Measurements from ENCODE around the gene BUD31. TPM values are rescaled to one million over a fixed set of nuclear protein-coding genes. Genes with fewer than 3 reads are reported as not detected.

The BUD31 gene
- total and polyA plus RNA-seq, 9 of the 15 experiments (the other 6 are each of a cell fraction or from before 2014, with no cell fraction given), result 105 to 342 (median 247) TPM

- TF ChIP-seq, protein P1, sequence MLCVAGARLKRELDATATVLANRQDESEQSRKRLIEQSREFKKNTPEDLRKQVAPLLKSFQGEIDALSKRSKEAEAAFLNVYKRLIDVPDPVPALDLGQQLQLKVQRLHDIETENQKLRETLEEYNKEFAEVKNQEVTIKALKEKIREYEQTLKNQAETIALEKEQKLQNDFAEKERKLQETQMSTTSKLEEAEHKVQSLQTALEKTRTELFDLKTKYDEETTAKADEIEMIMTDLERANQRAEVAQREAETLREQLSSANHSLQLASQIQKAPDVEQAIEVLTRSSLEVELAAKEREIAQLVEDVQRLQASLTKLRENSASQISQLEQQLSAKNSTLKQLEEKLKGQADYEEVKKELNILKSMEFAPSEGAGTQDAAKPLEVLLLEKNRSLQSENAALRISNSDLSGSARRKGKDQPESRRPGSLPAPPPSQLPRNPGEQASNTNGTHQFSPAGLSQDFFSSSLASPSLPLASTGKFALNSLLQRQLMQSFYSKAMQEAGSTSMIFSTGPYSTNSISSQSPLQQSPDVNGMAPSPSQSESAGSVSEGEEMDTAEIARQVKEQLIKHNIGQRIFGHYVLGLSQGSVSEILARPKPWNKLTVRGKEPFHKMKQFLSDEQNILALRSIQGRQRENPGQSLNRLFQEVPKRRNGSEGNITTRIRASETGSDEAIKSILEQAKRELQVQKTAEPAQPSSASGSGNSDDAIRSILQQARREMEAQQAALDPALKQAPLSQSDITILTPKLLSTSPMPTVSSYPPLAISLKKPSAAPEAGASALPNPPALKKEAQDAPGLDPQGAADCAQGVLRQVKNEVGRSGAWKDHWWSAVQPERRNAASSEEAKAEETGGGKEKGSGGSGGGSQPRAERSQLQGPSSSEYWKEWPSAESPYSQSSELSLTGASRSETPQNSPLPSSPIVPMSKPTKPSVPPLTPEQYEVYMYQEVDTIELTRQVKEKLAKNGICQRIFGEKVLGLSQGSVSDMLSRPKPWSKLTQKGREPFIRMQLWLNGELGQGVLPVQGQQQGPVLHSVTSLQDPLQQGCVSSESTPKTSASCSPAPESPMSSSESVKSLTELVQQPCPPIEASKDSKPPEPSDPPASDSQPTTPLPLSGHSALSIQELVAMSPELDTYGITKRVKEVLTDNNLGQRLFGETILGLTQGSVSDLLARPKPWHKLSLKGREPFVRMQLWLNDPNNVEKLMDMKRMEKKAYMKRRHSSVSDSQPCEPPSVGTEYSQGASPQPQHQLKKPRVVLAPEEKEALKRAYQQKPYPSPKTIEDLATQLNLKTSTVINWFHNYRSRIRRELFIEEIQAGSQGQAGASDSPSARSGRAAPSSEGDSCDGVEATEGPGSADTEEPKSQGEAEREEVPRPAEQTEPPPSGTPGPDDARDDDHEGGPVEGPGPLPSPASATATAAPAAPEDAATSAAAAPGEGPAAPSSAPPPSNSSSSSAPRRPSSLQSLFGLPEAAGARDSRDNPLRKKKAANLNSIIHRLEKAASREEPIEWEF (CRISPR knock-in tag; IDR thresholded peaks at IDR 0.05), result no peak
- no peak for TF ChIP-seq NFATC3 (IDR thresholded peaks at IDR 0.05)
- TF ChIP-seq FUS (optimal IDR thresholded peaks at IDR 0.05; ENCODE audit: low read depth, low read length), result no peak
- no peak for TF ChIP-seq ZNF217 (CRISPR knock-in tag; IDR thresholded peaks at IDR 0.05)
- TF ChIP-seq ETS1 (conservative IDR thresholded peaks at IDR 0.05; ENCODE audit: control insufficient read depth, low read depth, low read length), result 0 out of 2 replicates have a peak, but pooled peaks have one; percentile 32
- TF ChIP-seq ZNF23 (CRISPR knock-in tag; IDR thresholded peaks at IDR 0.05), result no peak
- TF ChIP-seq CAMTA2 (CRISPR knock-in tag; conservative IDR thresholded peaks at IDR 0.05), result no peak
- TF ChIP-seq DMBX1 (CRISPR knock-in tag; IDR thresholded peaks at IDR 0.05; ENCODE audit: borderline replicate concordance), result no peak
- TF ChIP-seq ZNF830 (CRISPR knock-in tag; IDR thresholded peaks at IDR 0.05), result no peak
- TF ChIP-seq, protein P2, sequence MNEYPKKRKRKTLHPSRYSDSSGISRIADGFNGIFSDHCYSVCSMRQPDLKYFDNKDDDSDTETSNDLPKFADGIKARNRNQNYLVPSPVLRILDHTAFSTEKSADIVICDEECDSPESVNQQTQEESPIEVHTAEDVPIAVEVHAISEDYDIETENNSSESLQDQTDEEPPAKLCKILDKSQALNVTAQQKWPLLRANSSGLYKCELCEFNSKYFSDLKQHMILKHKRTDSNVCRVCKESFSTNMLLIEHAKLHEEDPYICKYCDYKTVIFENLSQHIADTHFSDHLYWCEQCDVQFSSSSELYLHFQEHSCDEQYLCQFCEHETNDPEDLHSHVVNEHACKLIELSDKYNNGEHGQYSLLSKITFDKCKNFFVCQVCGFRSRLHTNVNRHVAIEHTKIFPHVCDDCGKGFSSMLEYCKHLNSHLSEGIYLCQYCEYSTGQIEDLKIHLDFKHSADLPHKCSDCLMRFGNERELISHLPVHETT (CRISPR knock-in tag; conservative IDR thresholded peaks at IDR 0.05 in 1 of 2, IDR thresholded peaks at IDR 0.05 in 1 of 2), result no peak
- TF ChIP-seq EP400 (IDR thresholded peaks at IDR 0.05), result no peak
- no peak for TF ChIP-seq TGIF2 (CRISPR knock-in tag; IDR thresholded peaks at IDR 0.05)
- no peak for TF ChIP-seq ZNF644 (tag; IDR thresholded peaks at IDR 0.05; ENCODE audit: low read depth)
- TF ChIP-seq ETS2 (tag; IDR thresholded peaks at IDR 0.05; ENCODE audit: borderline replicate concordance, poor library complexity, severe bottlenecking), result no peak
- TF ChIP-seq, protein P3, sequence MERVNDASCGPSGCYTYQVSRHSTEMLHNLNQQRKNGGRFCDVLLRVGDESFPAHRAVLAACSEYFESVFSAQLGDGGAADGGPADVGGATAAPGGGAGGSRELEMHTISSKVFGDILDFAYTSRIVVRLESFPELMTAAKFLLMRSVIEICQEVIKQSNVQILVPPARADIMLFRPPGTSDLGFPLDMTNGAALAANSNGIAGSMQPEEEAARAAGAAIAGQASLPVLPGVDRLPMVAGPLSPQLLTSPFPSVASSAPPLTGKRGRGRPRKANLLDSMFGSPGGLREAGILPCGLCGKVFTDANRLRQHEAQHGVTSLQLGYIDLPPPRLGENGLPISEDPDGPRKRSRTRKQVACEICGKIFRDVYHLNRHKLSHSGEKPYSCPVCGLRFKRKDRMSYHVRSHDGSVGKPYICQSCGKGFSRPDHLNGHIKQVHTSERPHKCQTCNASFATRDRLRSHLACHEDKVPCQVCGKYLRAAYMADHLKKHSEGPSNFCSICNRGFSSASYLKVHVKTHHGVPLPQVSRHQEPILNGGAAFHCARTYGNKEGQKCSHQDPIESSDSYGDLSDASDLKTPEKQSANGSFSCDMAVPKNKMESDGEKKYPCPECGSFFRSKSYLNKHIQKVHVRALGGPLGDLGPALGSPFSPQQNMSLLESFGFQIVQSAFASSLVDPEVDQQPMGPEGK (CRISPR knock-in tag; IDR thresholded peaks at IDR 0.05; ENCODE audit: borderline replicate concordance), result no peak
- TF ChIP-seq GABPA (tag; conservative IDR thresholded peaks at IDR 0.05; ENCODE audit: low read depth), result no peak
Observed at GRCh38 chr7:99457650-99458493, 49.1 kb downstream of the BUD31 start (continued).
